Measurements from ENCODE around the gene MAGEA10. TPM values are rescaled to one million over a fixed set of nuclear protein-coding genes. Genes with fewer than 3 reads are reported as not detected.
"Not testable (repeated sequence)": the region's sequence is repeated elsewhere in the genome, so short reads cannot be mapped to it uniquely, and the experiment has no call there.

Gene MAGEA10
- not detected for total RNA-seq
- long read RNA-seq, result 0 reads

- Histone ChIP-seq H3K4me1 (no peaks in the 10 kb centered on the region), H3K27me3 (ENCODE audit: low read depth) (no peaks in the 10 kb centered on the region), H3K27ac (replicated peaks) (no peak within 1 kb of the TSS), H3K36me3 (no peaks in the 10 kb centered on the region), H3K4me3 (no peak within 1 kb of the TSS), H3K9me3 (replicated peaks) (no peaks in the 10 kb centered on the region)
- TF ChIP-seq CTCF (IDR thresholded peaks at IDR 0.05; ENCODE audit: borderline replicate concordance), result no peak
- intact Hi-C loops (cut with micrococcal nuclease), result no loop called here
- DNase-seq, result no peak
Measured at GRCh38 chrX:152138388-152138784, at the start of gene MAGEA10. TSS of gene MAGEA10 (minus strand) at chrX:152138577. CDS start at chrX:152135620, 2,957 bp downstream.

- Histone ChIP-seq H3K27ac (replicated peaks) (no peak overlapping the region), H3K9me3 (replicated peaks) (no peaks in the 10 kb centered on the region), H3K27me3 (ENCODE audit: low read depth) (no peaks in the 10 kb centered on the region), H3K4me3 (no peak overlapping the region), H3K4me1 (no peaks in the 10 kb centered on the region), H3K36me3 (no peaks in the 10 kb centered on the region)
- DNase-seq, result no peak
- intact Hi-C loops (cut with micrococcal nuclease), result no loop called here
- no peak for TF ChIP-seq CTCF (IDR thresholded peaks at IDR 0.05; ENCODE audit: borderline replicate concordance)
Measured at GRCh38 chrX:152177497-152178269, 39.3 kb upstream of the MAGEA10 start.

- DNase-seq, result no peak
- H3K27ac ChIP-seq (replicated peaks), result no peak overlapping the region
- no peak overlapping the region for H3K4me3 ChIP-seq
- H3K4me1 ChIP-seq, result no peaks in the 10 kb centered on the region
- no peaks in the 10 kb centered on the region for H3K27me3 ChIP-seq (ENCODE audit: low read depth)
- H3K36me3 ChIP-seq, result no peaks in the 10 kb centered on the region
- H3K9me3 ChIP-seq (replicated peaks), result no peaks in the 10 kb centered on the region
- intact Hi-C loops (cut with micrococcal nuclease), result no loop called here
- TF ChIP-seq CTCF (IDR thresholded peaks at IDR 0.05; ENCODE audit: borderline replicate concordance), result no peak
Measured at GRCh38 chrX:152177052-152177451, 38.7 kb upstream of the MAGEA10 start.

GRCh38 chrX:152175892-152176291, 37.5 kb upstream of the MAGEA10 start:
- DNase-seq; H3K27me3 ChIP-seq (ENCODE audit: low read depth); H3K9me3 ChIP-seq (replicated peaks); H3K4me1 ChIP-seq; intact Hi-C loops (cut with micrococcal nuclease); H3K36me3 ChIP-seq; H3K4me3 ChIP-seq; H3K27ac ChIP-seq (replicated peaks): not testable (repeated sequence)

GRCh38 chrX:152173923-152174322, 35.5 kb upstream of the MAGEA10 start:
- H3K4me3 ChIP-seq; H3K36me3 ChIP-seq; H3K27me3 ChIP-seq (ENCODE audit: low read depth); intact Hi-C loops (cut with micrococcal nuclease); H3K27ac ChIP-seq (replicated peaks); DNase-seq; H3K4me1 ChIP-seq; H3K9me3 ChIP-seq (replicated peaks): not testable (repeated sequence)

GRCh38 chrX:152170621-152171020, 32.2 kb upstream of the MAGEA10 start:
- H3K36me3 ChIP-seq, result no peaks in the 10 kb centered on the region
- TF ChIP-seq CTCF (IDR thresholded peaks at IDR 0.05; ENCODE audit: borderline replicate concordance), result no peak
- H3K4me1 ChIP-seq, result no peaks in the 10 kb centered on the region
- DNase-seq, result no peak
- no peaks in the 10 kb centered on the region for H3K27me3 ChIP-seq (ENCODE audit: low read depth)
- no peak overlapping the region for H3K4me3 ChIP-seq
- no peak overlapping the region for H3K27ac ChIP-seq (replicated peaks)
- intact Hi-C loops (cut with micrococcal nuclease), result no loop called here
- no peaks in the 10 kb centered on the region for H3K9me3 ChIP-seq (replicated peaks)
